Measurements from ENCODE around the gene KLC1. TPM values are rescaled to one million over a fixed set of nuclear protein-coding genes. Genes with fewer than 3 reads are reported as not detected.
"Not testable (repeated sequence)": the region's sequence is repeated elsewhere in the genome, so short reads cannot be mapped to it uniquely, and the experiment has no call there.

Gene KLC1
- total RNA-seq, 2 experiments from 2014 or later, result 94.8 to 101 TPM

DNA sequence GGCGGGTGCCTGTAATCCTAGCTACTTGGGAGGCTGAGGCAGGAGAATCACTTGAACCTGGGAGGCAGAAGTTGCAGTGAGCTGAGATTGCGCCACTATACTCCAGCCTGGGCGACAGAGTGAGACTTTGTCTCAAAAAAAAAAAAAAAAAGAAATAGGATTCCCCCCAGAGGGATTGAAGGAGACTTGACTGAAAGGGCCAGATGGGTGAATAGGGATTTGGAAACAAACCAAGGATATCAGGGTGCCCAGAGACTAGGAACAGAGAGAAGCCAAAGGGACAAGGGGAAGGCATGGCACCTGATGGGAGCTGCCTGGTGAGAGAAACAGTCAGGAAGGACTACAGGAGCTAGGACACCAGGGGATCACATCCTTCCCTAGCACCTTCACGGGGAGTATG is 19.9 kb upstream of the KLC1 start:
- H3K27me3 Mint-ChIP-seq (ENCODE audit: low read depth); DNase-seq; CTCF ChIA-PET; H3K36me3 Mint-ChIP-seq (ENCODE audit: low read depth); intact Hi-C loops (cut with micrococcal nuclease); H3K27ac Mint-ChIP-seq; H3K4me3 Mint-ChIP-seq: not testable (repeated sequence)
- H3K4me1 Mint-ChIP-seq (ENCODE audit: low read depth), result peaks cover 16% of the 10 kb centered on the region
- peaks cover 11% of the 10 kb centered on the region for H3K9me3 Mint-ChIP-seq

DNA sequence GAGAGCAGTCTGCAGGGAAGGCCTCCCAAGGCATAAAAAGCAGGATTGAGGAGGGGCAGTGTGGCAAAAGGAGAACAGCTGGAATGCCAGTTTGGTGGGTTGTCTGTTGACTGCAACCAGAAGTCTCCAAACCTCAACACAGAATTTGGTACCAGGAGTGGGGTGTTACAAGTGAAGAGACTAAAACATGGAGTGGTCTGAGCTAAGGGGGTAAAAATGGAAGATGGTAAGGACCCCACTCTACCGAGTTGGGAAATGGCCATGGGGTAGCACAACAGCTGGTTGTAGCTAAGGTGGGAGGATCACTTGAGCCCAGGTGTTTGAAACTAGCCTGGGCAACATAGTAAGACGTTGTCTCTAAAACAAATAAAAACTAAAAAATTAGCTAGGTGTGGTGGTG is 17.8 kb upstream of the KLC1 start:
- DNase-seq, result no peak
- intact Hi-C loops (cut with micrococcal nuclease), result no loop called here
- H3K4me1 Mint-ChIP-seq (ENCODE audit: low read depth), result peaks cover 16% of the 10 kb centered on the region
- no peak overlapping the region for H3K4me3 Mint-ChIP-seq
- no peak overlapping the region for H3K27ac Mint-ChIP-seq
- peaks cover 5% of the 10 kb centered on the region for H3K36me3 Mint-ChIP-seq (ENCODE audit: low read depth)
- CTCF ChIA-PET, result interaction anchor here (0.6 kb wide), 1 partner anchor 523 kb away, joined by 3 read pairs; no protein-coding TSS in a partner anchor
- H3K9me3 Mint-ChIP-seq, result peaks cover 11% of the 10 kb centered on the region
- peaks cover 3% of the 10 kb centered on the region for H3K27me3 Mint-ChIP-seq (ENCODE audit: low read depth)

GRCh38 chr14:103613517-103613916 is 15.5 kb upstream of the KLC1 start:
- CTCF ChIA-PET, result no interaction called here
- Mint-ChIP-seq H3K9me3 (peaks cover 11% of the 10 kb centered on the region), H3K36me3 (ENCODE audit: low read depth) (peaks cover 5% of the 10 kb centered on the region), H3K4me1 (ENCODE audit: low read depth) (no peaks in the 10 kb centered on the region), H3K27ac (no peak overlapping the region), H3K4me3 (no peak overlapping the region), H3K27me3 (ENCODE audit: low read depth) (peaks cover 2% of the 10 kb centered on the region)
- DNase-seq, result no peak
- intact Hi-C loops (cut with micrococcal nuclease), result no loop called here

DNA sequence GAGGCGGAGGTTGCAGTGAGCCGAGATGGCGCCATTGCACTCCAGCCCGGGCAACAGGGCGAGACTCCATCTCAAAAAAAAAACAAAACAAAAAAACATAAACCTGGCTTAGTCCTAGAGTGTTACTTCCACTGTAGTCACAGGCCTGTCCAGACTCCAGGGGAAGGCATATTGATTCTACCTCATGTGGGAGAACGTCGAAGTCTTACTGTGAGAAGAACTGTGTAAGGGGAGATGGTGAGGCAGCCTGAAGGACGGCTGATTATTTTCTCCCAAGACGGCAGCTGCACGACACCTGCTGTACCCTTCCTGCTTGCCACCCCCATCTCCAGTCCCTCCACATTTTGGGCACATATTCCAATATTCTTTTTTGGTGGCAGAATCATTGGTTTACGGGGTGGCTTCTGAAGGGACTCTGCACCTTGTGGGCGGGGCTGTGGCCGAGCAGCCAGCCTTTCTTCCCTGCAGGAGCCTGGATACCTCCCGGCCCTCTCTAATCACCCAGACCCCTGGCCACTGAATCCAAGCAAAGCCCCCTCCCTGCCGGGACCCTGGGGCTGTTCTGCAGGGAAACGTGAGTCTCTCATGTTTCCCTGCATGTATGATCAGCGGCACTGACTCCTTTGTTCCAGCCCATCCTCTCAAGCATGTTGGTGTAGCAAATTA is 12.2 kb upstream of the KLC1 start:
- no peaks in the 10 kb centered on the region for H3K4me1 Mint-ChIP-seq (ENCODE audit: low read depth)
- H3K27me3 Mint-ChIP-seq (ENCODE audit: low read depth), result no peaks in the 10 kb centered on the region
- H3K27ac Mint-ChIP-seq, result no peak overlapping the region
- intact Hi-C loops (cut with micrococcal nuclease), result no loop called here
- CTCF ChIA-PET, result no interaction called here
- H3K9me3 Mint-ChIP-seq, result no peaks in the 10 kb centered on the region
- H3K4me3 Mint-ChIP-seq, result no peak overlapping the region
- H3K36me3 Mint-ChIP-seq (ENCODE audit: low read depth), result no peaks in the 10 kb centered on the region
- no peak for DNase-seq

DNA sequence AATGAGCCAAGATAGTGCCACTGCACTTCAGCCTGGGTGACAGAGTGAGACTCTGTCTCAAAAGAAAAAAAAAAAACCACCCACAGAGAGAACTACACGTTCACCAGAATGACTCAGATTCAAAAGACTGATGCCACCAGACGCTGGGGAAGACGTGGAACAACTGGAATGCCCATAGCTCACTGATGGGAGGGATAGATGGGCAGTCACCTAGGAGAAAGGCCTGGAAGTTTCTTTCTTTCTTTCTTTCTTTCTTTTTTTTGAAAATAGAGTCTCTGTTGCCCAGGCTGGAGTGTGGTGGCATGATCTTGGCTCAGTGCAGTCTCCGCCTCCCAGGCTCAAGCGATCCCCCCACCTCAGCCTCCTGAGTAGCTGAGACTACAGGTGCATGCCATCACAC is 10.0 kb upstream of the KLC1 start:
- H3K36me3 Mint-ChIP-seq (ENCODE audit: low read depth), result no peaks in the 10 kb centered on the region
- no peak overlapping the region for H3K4me3 Mint-ChIP-seq
- H3K4me1 Mint-ChIP-seq (ENCODE audit: low read depth), result no peaks in the 10 kb centered on the region
- no peak overlapping the region for H3K27ac Mint-ChIP-seq
- CTCF ChIA-PET, result interaction anchor here (0.6 kb wide), 2 partner anchors 115 to 128 kb away, joined by 3 to 9 read pairs; no protein-coding TSS in a partner anchor
- no peaks in the 10 kb centered on the region for H3K9me3 Mint-ChIP-seq
- no peaks in the 10 kb centered on the region for H3K27me3 Mint-ChIP-seq (ENCODE audit: low read depth)
- intact Hi-C loops (cut with micrococcal nuclease), result no loop called here
- no peak for DNase-seq

GRCh38 chr14:103621860-103622259 is 7.2 kb upstream of the KLC1 start:
- DNase-seq, result no peak
- H3K9me3 Mint-ChIP-seq, result no peaks in the 10 kb centered on the region
- no peak overlapping the region for H3K27ac Mint-ChIP-seq
- no peaks in the 10 kb centered on the region for H3K27me3 Mint-ChIP-seq (ENCODE audit: low read depth)
- peaks cover 14% of the 10 kb centered on the region for H3K4me1 Mint-ChIP-seq (ENCODE audit: low read depth)
- intact Hi-C loops (cut with micrococcal nuclease), result loop anchor here (10.0 kb wide), 2 partner anchors 237 to 303 kb away; partner anchors contain the start of genes MARK3 and TDRD9
- H3K4me3 Mint-ChIP-seq, result no peak overlapping the region
- no peaks in the 10 kb centered on the region for H3K36me3 Mint-ChIP-seq (ENCODE audit: low read depth)
- CTCF ChIA-PET, result no interaction called here

DNA sequence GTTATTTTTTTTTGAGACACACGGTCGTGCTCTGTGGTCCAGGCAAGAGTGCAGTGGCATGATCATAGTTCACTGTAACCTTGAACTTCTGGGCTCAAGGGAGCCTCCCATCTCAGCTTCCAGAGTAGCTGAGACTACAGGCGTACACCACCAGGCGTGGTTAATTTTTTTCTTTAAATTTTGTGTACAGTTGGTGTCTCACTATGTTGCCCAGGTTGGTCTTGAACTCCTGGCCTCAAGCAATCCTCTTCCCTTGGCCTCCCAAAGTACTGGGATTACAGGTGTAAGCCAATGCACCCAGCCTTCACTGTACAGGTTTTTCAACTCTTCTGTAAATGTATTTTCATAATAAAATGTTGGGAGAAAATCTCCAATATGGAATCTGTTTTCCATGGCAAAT is 5.7 kb upstream of the KLC1 start:
- DNase-seq, result no peak
- Mint-ChIP-seq H3K9me3 (no peaks in the 10 kb centered on the region), H3K4me1 (ENCODE audit: low read depth) (peaks cover 18% of the 10 kb centered on the region), H3K27me3 (ENCODE audit: low read depth) (no peaks in the 10 kb centered on the region), H3K4me3 (no peak overlapping the region), H3K36me3 (ENCODE audit: low read depth) (no peaks in the 10 kb centered on the region), H3K27ac (no peak overlapping the region)
- intact Hi-C loops (cut with micrococcal nuclease), result loop anchor here (10.0 kb wide), 2 partner anchors 239 to 301 kb away; partner anchors contain the start of genes MARK3 and TDRD9
- CTCF ChIA-PET, result no interaction called here

DNA sequence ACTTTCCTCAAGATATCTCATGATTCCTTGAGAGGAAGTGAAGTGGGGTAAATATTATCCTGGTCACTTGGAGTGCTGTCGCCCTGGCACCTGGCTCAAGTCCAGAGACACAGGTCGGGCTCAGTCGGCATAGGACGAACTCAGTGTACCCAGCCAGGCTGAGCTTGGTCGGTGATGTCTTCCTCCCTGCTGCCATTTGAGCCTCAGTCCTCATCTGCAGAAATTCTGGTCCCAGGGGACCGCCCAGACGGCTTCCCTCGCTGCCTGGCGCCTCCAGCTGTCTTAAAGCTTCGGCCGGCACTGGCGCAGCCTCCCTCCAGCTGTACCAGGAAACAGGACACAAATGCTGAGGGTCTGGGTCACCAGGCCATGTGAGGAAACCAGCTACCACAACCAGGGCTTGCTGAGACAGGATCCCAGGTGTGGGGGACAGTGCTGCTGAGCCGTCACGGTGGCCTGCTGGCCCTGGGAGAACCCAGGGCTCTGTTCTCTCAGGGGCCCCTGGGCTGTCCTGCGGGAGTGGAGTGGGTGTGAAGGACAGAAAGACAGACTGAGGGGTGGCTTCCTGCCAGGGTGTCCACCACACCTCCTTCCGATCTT is 5.0 kb upstream of the KLC1 start:
- H3K4me1 Mint-ChIP-seq (ENCODE audit: low read depth), result peaks cover 18% of the 10 kb centered on the region
- no peak overlapping the region for H3K27ac Mint-ChIP-seq
- no peaks in the 10 kb centered on the region for H3K27me3 Mint-ChIP-seq (ENCODE audit: low read depth)
- no peak for DNase-seq
- no peaks in the 10 kb centered on the region for H3K36me3 Mint-ChIP-seq (ENCODE audit: low read depth)
- CTCF ChIA-PET, result interaction anchor here (0.6 kb wide), 1 partner anchor 1307 kb away, joined by 7 read pairs; no protein-coding TSS in a partner anchor
- intact Hi-C loops (cut with micrococcal nuclease), result loop anchor here (10.0 kb wide), 2 partner anchors 239 to 301 kb away; partner anchors contain the start of genes MARK3 and TDRD9
- H3K4me3 Mint-ChIP-seq, result no peak overlapping the region
- no peaks in the 10 kb centered on the region for H3K9me3 Mint-ChIP-seq

DNA sequence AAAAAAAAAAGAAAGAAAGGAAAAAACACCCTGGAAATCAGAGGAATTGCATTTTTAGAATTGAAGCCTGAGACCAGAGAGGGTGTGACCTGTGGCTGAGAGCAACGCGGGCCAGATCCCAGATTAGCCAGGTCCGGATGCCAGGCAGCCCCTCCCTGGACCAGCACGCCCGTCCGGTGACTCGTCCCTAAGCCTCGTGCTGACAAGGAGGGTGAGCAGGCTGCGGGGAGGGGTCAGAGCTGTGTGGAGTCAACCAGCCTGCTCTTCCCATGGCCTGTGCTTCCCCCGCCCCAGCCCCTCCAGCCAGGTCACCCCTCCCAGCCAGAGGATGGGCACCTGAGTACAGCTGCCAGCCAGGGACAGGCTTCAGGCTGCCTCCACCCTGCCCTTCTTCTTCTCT is 4.2 kb upstream of the KLC1 start:
- intact Hi-C loops (cut with micrococcal nuclease), result loop anchor here (5.0 to 10.0 kb wide), 3 partner anchors 52 to 300 kb away; partner anchors contain the start of genes MARK3 and TDRD9
- no peaks in the 10 kb centered on the region for H3K9me3 Mint-ChIP-seq
- CTCF ChIA-PET, result no interaction called here
- DNase-seq, result peak; percentile 47
- peaks cover 18% of the 10 kb centered on the region for H3K4me1 Mint-ChIP-seq (ENCODE audit: low read depth)
- H3K27ac Mint-ChIP-seq, result no peak overlapping the region
- no peaks in the 10 kb centered on the region for H3K27me3 Mint-ChIP-seq (ENCODE audit: low read depth)
- no peaks in the 10 kb centered on the region for H3K36me3 Mint-ChIP-seq (ENCODE audit: low read depth)
- H3K4me3 Mint-ChIP-seq, result no peak overlapping the region

- H3K36me3 Mint-ChIP-seq (ENCODE audit: low read depth), result no peaks in the 10 kb centered on the region
- CTCF ChIA-PET, result no interaction called here
- no peaks in the 10 kb centered on the region for H3K27me3 Mint-ChIP-seq (ENCODE audit: low read depth)
- H3K4me3 Mint-ChIP-seq, result no peak overlapping the region
- peaks cover 22% of the 10 kb centered on the region for H3K4me1 Mint-ChIP-seq (ENCODE audit: low read depth)
- DNase-seq, result peak; percentile 63
- H3K9me3 Mint-ChIP-seq, result no peaks in the 10 kb centered on the region
- H3K27ac Mint-ChIP-seq, result no peak overlapping the region
- intact Hi-C loops (cut with micrococcal nuclease), result loop anchor here (5.0 to 10.0 kb wide), 3 partner anchors 52 to 299 kb away; partner anchors contain the start of genes MARK3 and TDRD9
Measured at GRCh38 chr14:103625356-103626095, 3.5 kb upstream of the KLC1 start.

DNA sequence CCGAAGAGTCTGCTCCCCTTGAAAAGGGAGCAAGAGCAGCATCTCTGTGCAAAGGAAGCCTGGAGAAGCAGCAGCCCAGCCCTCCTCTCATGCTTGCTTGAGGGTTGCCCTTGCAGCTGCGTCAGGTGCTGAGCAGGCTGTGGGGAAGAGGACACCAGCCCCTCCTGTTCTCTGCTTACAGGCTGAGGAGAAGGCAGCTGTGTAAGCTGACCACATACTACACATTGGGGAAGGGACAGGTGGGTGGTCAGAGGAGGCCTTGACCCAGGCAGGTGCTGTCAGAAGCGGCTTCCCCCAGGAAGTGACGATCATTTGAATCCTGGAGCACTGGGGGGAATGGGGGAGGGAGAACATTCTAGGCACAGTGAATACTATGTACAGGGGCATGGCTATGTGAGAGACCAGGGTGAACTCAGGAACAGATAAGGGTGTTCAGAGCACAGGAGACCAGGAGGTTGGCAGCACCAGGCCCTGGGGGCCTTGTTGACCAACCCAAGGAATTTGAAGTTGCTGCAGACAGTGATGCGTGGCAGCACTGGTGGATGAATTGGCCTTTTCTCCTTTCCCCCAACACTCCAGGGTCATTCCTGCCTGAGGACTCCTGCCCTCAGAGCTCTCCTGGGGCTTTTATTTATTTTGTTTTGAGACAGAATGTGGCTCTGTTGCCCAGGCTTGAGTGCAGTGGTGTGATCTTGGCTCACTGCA is 2.7 kb upstream of the KLC1 start:
- no peaks in the 10 kb centered on the region for H3K9me3 Mint-ChIP-seq
- no peaks in the 10 kb centered on the region for H3K36me3 Mint-ChIP-seq (ENCODE audit: low read depth)
- H3K27me3 Mint-ChIP-seq (ENCODE audit: low read depth), result no peaks in the 10 kb centered on the region
- intact Hi-C loops (cut with micrococcal nuclease), result loop anchor here (5.0 to 10.0 kb wide), 3 partner anchors 51 to 299 kb away; partner anchors contain the start of genes MARK3 and TDRD9
- no peak for DNase-seq
- H3K4me1 Mint-ChIP-seq (ENCODE audit: low read depth), result peaks cover 26% of the 10 kb centered on the region
- no peak overlapping the region for H3K27ac Mint-ChIP-seq
- no peak overlapping the region for H3K4me3 Mint-ChIP-seq
- CTCF ChIA-PET, result no interaction called here

Measured in activated naive CD4-positive, alpha-beta T cell treated with anti-CD3 and anti-CD28 coated beads for 36 hours (primary cell).